ENCODE data around the gene STXBP3. TPM values are rescaled to one million over a fixed set of nuclear protein-coding genes. Genes with fewer than 3 reads are reported as not detected.

Gene STXBP3
- total and polyA plus RNA-seq, 3 donors from 2014 or later, result 22.7 to 71.8 (median 59.6) TPM

- Histone ChIP-seq H3K27me3 (no peaks in the 10 kb centered on the region), H3K36me3 (ENCODE audit: low read depth, missing control alignments) (no peaks in the 10 kb centered on the region), H3K4me3 (no peak overlapping the region), H3K9me3 (no peaks in the 10 kb centered on the region), H3K27ac (peak overlapping the region in 1 of 2 donors; percentile 23), H3K4me1 (peaks cover 7% of the 10 kb centered on the region)
- DNase-seq, result no peak
- TF ChIP-seq POLR2A (IDR thresholded peaks at IDR 0.05), result no peak
- no peak for TF ChIP-seq CTCF (IDR thresholded peaks at IDR 0.05)
- WGBS, 2 donors, result 75 to 85% methylated on average over 8 to 20 of the region's 20 CpGs
- intact Hi-C loops (cut with DNase I; ENCODE audit: low total_unique reads), result loop anchor here (5.0 kb wide), 1 partner anchor 62 kb away; no protein-coding TSS in a partner anchor
Observed at GRCh38 chr1:108830119-108831008, 83.9 kb downstream of the STXBP3 start.

GRCh38 chr1:108831225-108831624, 84.8 kb downstream of the STXBP3 start:
- no peaks in the 10 kb centered on the region for H3K27me3 ChIP-seq
- H3K27ac ChIP-seq, result peak overlapping the region in 1 of 2 donors; percentile 23
- no peak for DNase-seq
- H3K4me1 ChIP-seq, result peaks cover 7% of the 10 kb centered on the region
- intact Hi-C loops (cut with DNase I; ENCODE audit: low total_unique reads), result loop anchor here (5.0 kb wide), 1 partner anchor 61 kb away; no protein-coding TSS in a partner anchor
- H3K4me3 ChIP-seq, result no peak overlapping the region
- no peaks in the 10 kb centered on the region for H3K36me3 ChIP-seq (ENCODE audit: low read depth, missing control alignments)
- WGBS, 2 donors, result 68 to 75% methylated on average over 2 of the region's 2 CpGs
- TF ChIP-seq CTCF (IDR thresholded peaks at IDR 0.05) (no peak), POLR2A (IDR thresholded peaks at IDR 0.05) (no peak)
- no peaks in the 10 kb centered on the region for H3K9me3 ChIP-seq

- Histone ChIP-seq H3K4me1 (peaks cover 7% of the 10 kb centered on the region), H3K27me3 (no peaks in the 10 kb centered on the region), H3K9me3 (no peaks in the 10 kb centered on the region), H3K36me3 (ENCODE audit: low read depth, missing control alignments) (no peaks in the 10 kb centered on the region), H3K27ac (no peak overlapping the region), H3K4me3 (no peak overlapping the region)
- intact Hi-C loops (cut with DNase I; ENCODE audit: low total_unique reads), result loop anchor here (5.0 kb wide), 1 partner anchor 59 kb away; no protein-coding TSS in a partner anchor
- TF ChIP-seq CTCF (IDR thresholded peaks at IDR 0.05), result no peak
- TF ChIP-seq POLR2A (IDR thresholded peaks at IDR 0.05), result no peak
- WGBS, 2 donors, result 95 to 98% methylated on average over 2 of the region's 2 CpGs
- DNase-seq, result no peak
Observed at GRCh38 chr1:108832929-108833328, 86.5 kb downstream of the STXBP3 start.

- DNase-seq, result no peak
- Histone ChIP-seq H3K4me3 (no peak overlapping the region), H3K27me3 (no peaks in the 10 kb centered on the region), H3K27ac (no peak overlapping the region), H3K9me3 (no peaks in the 10 kb centered on the region), H3K4me1 (no peaks in the 10 kb centered on the region), H3K36me3 (ENCODE audit: low read depth, missing control alignments) (no peaks in the 10 kb centered on the region)
- no peak for TF ChIP-seq CTCF (IDR thresholded peaks at IDR 0.05)
- no peak for TF ChIP-seq POLR2A (IDR thresholded peaks at IDR 0.05)
- intact Hi-C loops (cut with DNase I; ENCODE audit: low total_unique reads), result no loop called here
- WGBS, 2 donors, result 35 to 40% methylated on average over 1 of the region's 1 CpG
Observed at GRCh38 chr1:108841703-108842102, 95.2 kb downstream of the STXBP3 start.
